Measurements from ENCODE around the gene ZNF485. TPM values are rescaled to one million over a fixed set of nuclear protein-coding genes. Genes with fewer than 3 reads are reported as not detected.

ZNF485 gene
- total and polyA plus RNA-seq, 2 of the 8 experiments (the other 6 are each of a cell fraction or from before 2014, with no cell fraction given) = 2.5 to 8.2 TPM

GRCh38 chr10:43640603-43641002 lies 34.4 kb downstream of the ZNF485 start (continued):
- TF ChIP-seq SP4 (IDR thresholded peaks at IDR 0.05; ENCODE audit: low read length) (no peak), SIX5 (IDR thresholded peaks at IDR 0.05; ENCODE audit: low read depth, low read length) (no peak), CTCF (IDR thresholded peaks at IDR 0.05; ENCODE audit: control extremely low read depth in 1 of 3, insufficient read depth in 1 of 3, low read depth in 1 of 3, low read length in 3 of 3) (no peak), SAP30 (IDR thresholded peaks at IDR 0.05; ENCODE audit: insufficient read depth, insufficient replicate concordance, low read length) (no peak), E2F6 (IDR thresholded peaks at IDR 0.05) (no peak), SIN3A (conservative IDR thresholded peaks at IDR 0.05 in 1 of 2, IDR thresholded peaks at IDR 0.05 in 1 of 2; ENCODE audit: low read depth in 1 of 2, low read length in 2 of 2) (no peak), POLR2AphosphoS5 (IDR thresholded peaks at IDR 0.05; ENCODE audit: low read depth, low read length) (no peak), POLR2A (IDR thresholded peaks at IDR 0.05; ENCODE audit: control extremely low read depth in 1 of 2, low read depth in 2 of 2, low read length in 2 of 2) (no peak)

Measured in H1 (cell line).